CD4-positive, CD25-positive, alpha-beta regulatory T cell (primary cell): ENCODE data around the gene UBN1. TPM values are rescaled to one million over a fixed set of nuclear protein-coding genes. Genes with fewer than 3 reads are reported as not detected.
A peak's percentile ranks its signal among the peaks of the same experiment; 100 is the strongest.

Experiments
- ATAC-seq, 2 donors: fragments of 150-1000 bp; cut with Tn5 transposase; one replicate each; pipeline ENCODE4 v1.10.0; 2021; ENCODE audit warnings: low read depth in 2 of 2, moderate number of reproducible peaks in 2 of 2, moderate library complexity in 1 of 2
- DNase-seq, 3 donors: peaks; one replicate each; pipeline versions ENCODE4 v3.0.0 to v3.0.0-alpha.2; 2012 to 2022; ENCODE audit warnings: mixed read lengths in 1 of 3
- H3K27ac ChIP-seq: one replicate; pipeline ENCODE4 v1.7.0; 2013; ENCODE audit warnings: mild to moderate bottlenecking, low read length; ENCODE audit not compliant: insufficient read depth, poor library complexity, severe bottlenecking
- H3K27me3 ChIP-seq: one replicate; pipeline ENCODE4 v1.7.0; 2013; ENCODE audit warnings: low read length; ENCODE audit not compliant: control insufficient read depth, insufficient read depth
- H3K36me3 ChIP-seq: one replicate; pipeline ENCODE4 v1.7.0; 2013; ENCODE audit warnings: mild to moderate bottlenecking, low read length, moderate library complexity; ENCODE audit not compliant: control insufficient read depth, insufficient read depth
- H3K4me1 ChIP-seq: 2 replicates; pipeline ENCODE4 v1.7.0; 2013; ENCODE audit warnings: mild to moderate bottlenecking, low read length; ENCODE audit not compliant: insufficient read depth, control insufficient read depth, poor library complexity, severe bottlenecking
- H3K4me3 ChIP-seq: one replicate; pipeline ENCODE4 v1.7.0; 2013; ENCODE audit warnings: low read depth, mild to moderate bottlenecking, low read length, moderate library complexity
- H3K9me3 ChIP-seq, 2 experiments: 1 replicate in 1 of 2; 2 replicates in 1 of 2; pipeline ENCODE4 v1.7.0; 2013; ENCODE audit warnings: low read length in 2 of 2, mild to moderate bottlenecking in 1 of 2, moderate library complexity in 1 of 2; ENCODE audit not compliant: control insufficient read depth in 2 of 2
- H3K27ac Mint-ChIP-seq, 3 donors: one replicate each; pipeline ENCODE4 v1.8.0; 2020 to 2022; ENCODE audit warnings: mild to moderate bottlenecking in 3 of 3, mixed read lengths in 3 of 3, moderate library complexity in 2 of 3
- H3K27me3 Mint-ChIP-seq: one replicate; pipeline ENCODE4 v1.8.0; 2022; ENCODE audit warnings: mild to moderate bottlenecking, mixed read lengths
- H3K36me3 Mint-ChIP-seq: one replicate; pipeline ENCODE4 v1.8.0; 2020; ENCODE audit warnings: mixed read lengths
- H3K4me1 Mint-ChIP-seq, 4 donors: one replicate each; pipeline ENCODE4 v1.8.0; 2020 to 2022; ENCODE audit warnings: mixed read lengths in 4 of 4, mild to moderate bottlenecking in 1 of 4
- H3K4me3 Mint-ChIP-seq, 4 donors: one replicate each; pipeline ENCODE4 v1.8.0; 2020 to 2022; ENCODE audit warnings: mild to moderate bottlenecking in 4 of 4, mixed read lengths in 4 of 4, moderate library complexity in 3 of 4
- H3K9me3 Mint-ChIP-seq, 7 donors: one replicate each; pipeline ENCODE4 v1.8.0; 2020 to 2022; ENCODE audit warnings: mixed read lengths in 7 of 7, mild to moderate bottlenecking in 3 of 7, moderate library complexity in 2 of 7
- polyA plus RNA-seq, 4 donors: library from polyadenylated mRNA; unstranded; fragments of 300-500 nt; fragmentation: Illumina TruSeq; gene quantifications; one replicate each; pipeline ENCODE4 v1.2.3, GENCODE V29; 2021
- total RNA-seq: library from RNA; stranded (reverse); gene quantifications from one replicate; pipeline ENCODE4 v1.2.3, GENCODE V29; 2022

Gene UBN1
- total and polyA plus RNA-seq, 5 donors from 2014 or later: 10.8 to 65.3 (median 11.4) TPM

DNA sequence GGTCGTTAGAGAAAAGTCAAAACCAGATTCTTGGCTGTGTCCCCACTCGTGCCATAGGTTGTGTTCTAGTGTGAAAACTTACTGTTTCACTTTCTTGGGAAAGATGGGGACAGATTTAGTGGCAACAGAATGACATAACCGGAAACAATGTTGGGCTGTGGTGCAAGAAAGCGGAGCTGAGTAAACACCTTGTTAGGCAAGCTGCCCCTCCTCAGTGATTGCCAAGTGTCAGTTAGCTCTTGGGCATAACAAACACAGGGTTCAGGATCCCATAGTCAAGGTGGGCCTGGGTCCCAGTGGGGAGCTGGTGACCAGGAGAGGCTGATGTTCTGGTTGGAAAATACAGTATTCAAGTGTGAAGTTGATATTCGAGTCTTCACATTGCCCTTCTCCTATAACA lies 15.4 kb downstream of the UBN1 start:
- H3K27me3 Mint-ChIP-seq: no peaks in the 10 kb centered on the region
- peaks cover 48% of the 10 kb centered on the region for H3K36me3 Mint-ChIP-seq
- H3K4me1 ChIP-seq: no peaks in the 10 kb centered on the region
- H3K27ac ChIP-seq: no peak overlapping the region
- H3K4me3 ChIP-seq: no peak overlapping the region
- no peaks in the 10 kb centered on the region for H3K9me3 ChIP-seq
- peaks cover 53% of the 10 kb centered on the region for H3K36me3 ChIP-seq
- no peaks in the 10 kb centered on the region for H3K27me3 ChIP-seq
- no peak overlapping the region for H3K4me3 Mint-ChIP-seq
- peak overlapping the region in 2 of 3 donors; percentile 46 to 54 for H3K27ac Mint-ChIP-seq
- no peak for DNase-seq
- no peak for ATAC-seq
- H3K9me3 Mint-ChIP-seq: no peaks in the 10 kb centered on the region
- peaks cover 4 to 37% (median 16%) of the 10 kb centered on the region in 4 donors for H3K4me1 Mint-ChIP-seq

DNA sequence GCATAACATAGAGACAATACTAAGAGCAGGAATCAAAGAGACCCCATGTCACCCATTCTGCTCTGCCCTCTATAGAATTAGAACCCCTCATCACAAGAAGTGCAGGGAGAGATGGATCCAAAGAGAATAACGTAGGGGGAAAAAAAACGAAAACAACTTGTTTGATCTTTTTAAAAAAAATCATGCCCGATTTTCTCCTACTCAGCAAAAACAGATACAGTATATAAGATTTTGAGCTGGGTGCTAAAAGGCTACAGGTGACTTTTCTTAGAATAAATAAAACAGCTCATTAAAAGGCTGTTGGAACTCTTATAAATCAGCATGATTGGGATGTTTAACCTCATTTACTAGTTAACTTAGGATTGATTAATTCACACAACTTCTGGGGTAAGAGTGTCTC lies 17.4 kb downstream of the UBN1 start:
- Histone ChIP-seq H3K36me3 (peaks cover 54% of the 10 kb centered on the region), H3K4me1 (no peaks in the 10 kb centered on the region), H3K9me3 (no peaks in the 10 kb centered on the region), H3K4me3 (no peak overlapping the region), H3K27me3 (no peaks in the 10 kb centered on the region), H3K27ac (no peak overlapping the region)
- Mint-ChIP-seq H3K4me1 (peaks cover 4 to 43% (median 18%) of the 10 kb centered on the region in 4 donors), H3K4me3 (no peak overlapping the region), H3K9me3 (no peaks in the 10 kb centered on the region), H3K36me3 (peaks cover 32% of the 10 kb centered on the region), H3K27ac (peak overlapping the region in 2 of 3 donors; percentile 65 to 88), H3K27me3 (no peaks in the 10 kb centered on the region)
- DNase-seq: no peak
- no peak for ATAC-seq

GRCh38 chr16:4865231-4865860 lies 18.1 kb downstream of the UBN1 start:
- ATAC-seq (no peak), DNase-seq (no peak)
- Histone ChIP-seq H3K27ac (no peak overlapping the region), H3K4me1 (no peaks in the 10 kb centered on the region), H3K27me3 (no peaks in the 10 kb centered on the region), H3K36me3 (peaks cover 54% of the 10 kb centered on the region), H3K4me3 (no peak overlapping the region), H3K9me3 (no peaks in the 10 kb centered on the region)
- no peaks in the 10 kb centered on the region for H3K27me3 Mint-ChIP-seq
- peak overlapping the region in 1 of 3 donors; percentile 88 for H3K27ac Mint-ChIP-seq
- H3K36me3 Mint-ChIP-seq: peaks cover 33% of the 10 kb centered on the region
- no peak overlapping the region for H3K4me3 Mint-ChIP-seq
- no peaks in the 10 kb centered on the region for H3K9me3 Mint-ChIP-seq
- peaks cover under 1 to 43% (median 18%) of the 10 kb centered on the region in 4 donors for H3K4me1 Mint-ChIP-seq

- H3K36me3 Mint-ChIP-seq: peaks cover 33% of the 10 kb centered on the region
- H3K36me3 ChIP-seq: peaks cover 54% of the 10 kb centered on the region
- no peak for ATAC-seq
Observed at GRCh38 chr16:4866586-4866985, 19.3 kb downstream of the UBN1 start.

GRCh38 chr16:4868026-4868425 lies 20.7 kb downstream of the UBN1 start:
- Mint-ChIP-seq H3K27me3 (no peaks in the 10 kb centered on the region), H3K36me3 (peaks cover 39% of the 10 kb centered on the region), H3K4me3 (no peak overlapping the region), H3K27ac (no peak overlapping the region), H3K9me3 (no peaks in the 10 kb centered on the region), H3K4me1 (peaks cover 0 to 36% (median 15%) of the 10 kb centered on the region in 4 donors)
- no peak for DNase-seq
- Histone ChIP-seq H3K27me3 (no peaks in the 10 kb centered on the region), H3K4me3 (no peak overlapping the region), H3K36me3 (peaks cover 47% of the 10 kb centered on the region), H3K9me3 (no peaks in the 10 kb centered on the region), H3K4me1 (no peaks in the 10 kb centered on the region), H3K27ac (no peak overlapping the region)
- ATAC-seq: no peak

More at GRCh38 chr16:4866586-4866985, 19.3 kb downstream of the UBN1 start:
- H3K27ac ChIP-seq: no peak overlapping the region
- Mint-ChIP-seq H3K27me3 (no peaks in the 10 kb centered on the region), H3K4me3 (no peak overlapping the region), H3K4me1 (peaks cover 0 to 43% (median 15%) of the 10 kb centered on the region in 4 donors), H3K9me3 (no peaks in the 10 kb centered on the region), H3K27ac (peak overlapping the region in 2 of 3 donors; percentile 84 to 92)
- H3K9me3 ChIP-seq: no peaks in the 10 kb centered on the region
- H3K4me3 ChIP-seq: no peak overlapping the region
- H3K4me1 ChIP-seq: no peaks in the 10 kb centered on the region
- no peak for DNase-seq
- H3K27me3 ChIP-seq: no peaks in the 10 kb centered on the region

DNA sequence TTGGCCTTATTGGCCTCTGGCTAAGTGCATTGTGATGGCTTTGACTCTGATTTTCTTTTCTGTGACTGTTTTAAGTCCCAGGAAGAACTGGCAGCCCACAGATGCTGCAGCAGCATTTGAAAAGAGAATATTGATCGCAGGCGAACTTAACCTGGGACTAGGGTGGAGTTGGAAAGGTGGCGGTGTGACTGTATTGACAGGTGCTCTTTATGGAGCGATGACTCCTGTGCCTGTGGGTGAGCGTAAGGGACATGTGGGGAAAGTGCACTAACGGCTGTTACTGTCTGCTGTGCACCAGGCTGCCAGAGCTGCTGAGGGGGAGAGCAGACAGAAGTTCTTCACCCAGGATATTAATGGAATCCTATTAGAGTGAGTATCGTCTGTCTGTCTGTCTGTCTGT lies 21.3 kb downstream of the UBN1 start:
- H3K36me3 Mint-ChIP-seq: peaks cover 43% of the 10 kb centered on the region
- H3K36me3 ChIP-seq: peaks cover 49% of the 10 kb centered on the region

DNA sequence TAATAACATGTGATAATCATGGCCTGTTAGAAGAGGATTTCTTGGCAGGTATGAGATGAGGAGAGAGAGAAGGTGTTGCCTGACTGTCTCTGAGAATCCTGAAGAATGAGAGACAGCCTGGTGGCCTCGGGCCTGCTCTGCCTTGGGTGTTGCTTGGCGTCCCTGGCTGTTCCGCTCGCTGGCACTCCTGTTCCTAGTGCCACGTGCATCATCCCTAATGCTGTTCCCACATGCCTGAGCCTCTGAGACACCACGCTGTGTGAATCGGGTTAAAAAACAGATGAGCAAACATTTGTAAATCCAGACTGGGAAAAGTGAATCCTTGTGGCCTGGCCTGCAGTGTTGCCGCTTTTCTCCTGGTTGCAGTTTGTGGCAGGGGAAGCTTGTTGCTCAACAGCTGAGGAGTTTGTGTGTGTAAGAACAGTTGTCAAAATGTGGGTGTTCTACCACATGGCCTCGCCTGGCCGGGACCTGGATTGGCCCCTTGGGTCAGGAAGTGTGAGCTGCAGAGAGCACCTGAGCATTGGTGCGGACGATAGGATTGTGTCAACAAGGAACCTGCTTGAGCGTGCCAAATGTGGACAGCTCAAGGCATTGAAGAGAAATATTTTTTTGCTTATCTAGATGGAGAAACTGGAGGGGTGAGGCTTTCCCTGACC lies 22.0 kb downstream of the UBN1 start:
- peaks cover 0 to 25% (median 12%) of the 10 kb centered on the region in 4 donors for H3K4me1 Mint-ChIP-seq
- H3K4me1 ChIP-seq: no peaks in the 10 kb centered on the region
- H3K9me3 ChIP-seq: no peaks in the 10 kb centered on the region
- H3K9me3 Mint-ChIP-seq: no peaks in the 10 kb centered on the region
- H3K27me3 Mint-ChIP-seq: no peaks in the 10 kb centered on the region
- H3K27me3 ChIP-seq: no peaks in the 10 kb centered on the region
- DNase-seq (no peak), ATAC-seq (no peak)
- H3K4me3 Mint-ChIP-seq: no peak overlapping the region
- H3K27ac ChIP-seq: no peak overlapping the region
- peaks cover 54% of the 10 kb centered on the region for H3K36me3 ChIP-seq
- peak overlapping the region in 2 of 3 donors; percentile 52 to 60 for H3K27ac Mint-ChIP-seq
- no peak overlapping the region for H3K4me3 ChIP-seq
- peaks cover 43% of the 10 kb centered on the region for H3K36me3 Mint-ChIP-seq

More for the DNA sequence above, 21.3 kb downstream of the UBN1 start:
- Mint-ChIP-seq H3K4me3 (no peak overlapping the region), H3K27me3 (no peaks in the 10 kb centered on the region), H3K9me3 (no peaks in the 10 kb centered on the region), H3K4me1 (peaks cover 0 to 33% (median 13%) of the 10 kb centered on the region in 4 donors), H3K27ac (peak overlapping the region in 2 of 3 donors; percentile 52 to 84)
- H3K4me1 ChIP-seq: no peaks in the 10 kb centered on the region
- no peak for ATAC-seq
- no peak overlapping the region for H3K27ac ChIP-seq
- no peaks in the 10 kb centered on the region for H3K9me3 ChIP-seq
- no peaks in the 10 kb centered on the region for H3K27me3 ChIP-seq
- no peak overlapping the region for H3K4me3 ChIP-seq
- DNase-seq: no peak
